ENCODE data around the gene DCLK1. TPM values are rescaled to one million over a fixed set of nuclear protein-coding genes. Genes with fewer than 3 reads are reported as not detected.
"Not testable (repeated sequence)": the region's sequence is repeated elsewhere in the genome, so short reads cannot be mapped to it uniquely, and the experiment has no call there.

DCLK1 gene
- total RNA-seq, 1 donor from 2014 or later: 2.2 TPM

GRCh38 chr13:35977060-35977459, 154.1 kb downstream of the DCLK1 start:
- no peak for DNase-seq (ENCODE audit: low read depth)
- no peak overlapping the region for H3K4me3 ChIP-seq (ENCODE audit: low read depth, low read length)
- no peak for TF ChIP-seq CTCF (conservative IDR thresholded peaks at IDR 0.05; ENCODE audit: low read depth, low read length)

- DNase-seq (ENCODE audit: low read depth): no peak
- H3K4me3 ChIP-seq (ENCODE audit: low read depth, low read length): no peak overlapping the region
- TF ChIP-seq CTCF (conservative IDR thresholded peaks at IDR 0.05; ENCODE audit: low read depth, low read length): no peak
Observed at GRCh38 chr13:35976126-35976525, 155.1 kb downstream of the DCLK1 start.

GRCh38 chr13:35966951-35967350, 164.2 kb downstream of the DCLK1 start:
- DNase-seq (ENCODE audit: low read depth); H3K4me3 ChIP-seq (ENCODE audit: low read depth, low read length): not testable (repeated sequence)

- no peak for TF ChIP-seq CTCF (conservative IDR thresholded peaks at IDR 0.05; ENCODE audit: low read depth, low read length)
Observed at GRCh38 chr13:35966024-35966423, 165.2 kb downstream of the DCLK1 start.

GRCh38 chr13:35965226-35965927, 165.8 kb downstream of the DCLK1 start:
- TF ChIP-seq CTCF (conservative IDR thresholded peaks at IDR 0.05; ENCODE audit: low read depth, low read length): no peak
- no peak for DNase-seq (ENCODE audit: low read depth)
- H3K4me3 ChIP-seq (ENCODE audit: low read depth, low read length): no peak overlapping the region

More at GRCh38 chr13:35966024-35966423, 165.2 kb downstream of the DCLK1 start:
- H3K4me3 ChIP-seq (ENCODE audit: low read depth, low read length): no peak overlapping the region
- DNase-seq (ENCODE audit: low read depth): no peak

- TF ChIP-seq CTCF (conservative IDR thresholded peaks at IDR 0.05; ENCODE audit: low read depth, low read length): no peak
- peak; percentile 10 for DNase-seq (ENCODE audit: low read depth)
- H3K4me3 ChIP-seq (ENCODE audit: low read depth, low read length): no peak overlapping the region
Observed at GRCh38 chr13:35964863-35965180, 166.4 kb downstream of the DCLK1 start.

GRCh38 chr13:35964011-35964862, 166.9 kb downstream of the DCLK1 start:
- no peak overlapping the region for H3K4me3 ChIP-seq (ENCODE audit: low read depth, low read length)
- no peak for DNase-seq (ENCODE audit: low read depth)
- no peak for TF ChIP-seq CTCF (conservative IDR thresholded peaks at IDR 0.05; ENCODE audit: low read depth, low read length)
